ENCODE results near the gene ATP2C2.
"Not testable (repeated sequence)": the region's sequence is repeated elsewhere in the genome, so short reads cannot be mapped to it uniquely, and the experiment has no call there.

The ATP2C2 gene

GRCh38 chr16:84403435-84403834, 35.1 kb downstream of the ATP2C2 start:
- not testable (repeated sequence) for DNase-seq

GRCh38 chr16:84404324-84404723, 36.0 kb downstream of the ATP2C2 start:
- DNase-seq: no peak

GRCh38 chr16:84404936-84405639, 36.8 kb downstream of the ATP2C2 start:
- no peak for DNase-seq

- no peak for DNase-seq
Observed at GRCh38 chr16:84406006-84406963, 37.9 kb downstream of the ATP2C2 start.

GRCh38 chr16:84407588-84408313, 39.4 kb downstream of the ATP2C2 start:
- no peak for DNase-seq

- no peak for DNase-seq
Observed at GRCh38 chr16:84408314-84408690, 40.0 kb downstream of the ATP2C2 start.

GRCh38 chr16:84408856-84409255, 40.5 kb downstream of the ATP2C2 start:
- DNase-seq: no peak

GRCh38 chr16:84410361-84411138, 42.2 kb downstream of the ATP2C2 start:
- DNase-seq: no peak

- no peak for DNase-seq
Observed at GRCh38 chr16:84411768-84412167, 43.4 kb downstream of the ATP2C2 start.

GRCh38 chr16:84412262-84412661, 43.9 kb downstream of the ATP2C2 start:
- DNase-seq: no peak

GRCh38 chr16:84413244-84414004, 45.1 kb downstream of the ATP2C2 start:
- DNase-seq: no peak

- DNase-seq: no peak
Observed at GRCh38 chr16:84414789-84415326, 46.5 kb downstream of the ATP2C2 start.

GRCh38 chr16:84416407-84417321, 48.3 kb downstream of the ATP2C2 start:
- no peak for DNase-seq

- DNase-seq: no peak
Observed at GRCh38 chr16:84418056-84418849, 49.9 kb downstream of the ATP2C2 start.

GRCh38 chr16:84419730-84420129, 51.4 kb downstream of the ATP2C2 start:
- DNase-seq: no peak

- DNase-seq: not testable (repeated sequence)
Observed at GRCh38 chr16:84420556-84420955, 52.2 kb downstream of the ATP2C2 start.

- no peak for DNase-seq
Observed at GRCh38 chr16:84421081-84421937, 53.0 kb downstream of the ATP2C2 start.

GRCh38 chr16:84421938-84422220, 53.5 kb downstream of the ATP2C2 start:
- no peak for DNase-seq

- no peak for DNase-seq
Observed at GRCh38 chr16:84423416-84423837, 55.1 kb downstream of the ATP2C2 start.

All from activated CD8-positive, alpha-beta memory T cell treated with anti-CD3 and anti-CD28 coated beads, Interleukin-2, amount 50 U/mL, for 48 hours (primary cell).